NCI-H510A treated with DMSO at 0.1 percent for 48 hours (cell line): ENCODE measurements around the gene ATP9B.

Experiments used
- DNase-seq: peaks from one replicate; lab custom pipeline; 2025; lab: John Stamatoyannopoulos, UW

The ATP9B gene

GRCh38 chr18:79199691-79200374 is 130.6 kb downstream of the ATP9B start:
- no peak for DNase-seq

GRCh38 chr18:79200546-79201268 is 131.5 kb downstream of the ATP9B start:
- DNase-seq, result no peak

GRCh38 chr18:79203017-79203605 is 133.9 kb downstream of the ATP9B start:
- DNase-seq, result no peak

- no peak for DNase-seq
These were observed 136.0 kb downstream of the ATP9B start for GRCh38 chr18:79204889-79205807.

GRCh38 chr18:79206444-79206843 is 137.2 kb downstream of the ATP9B start:
- DNase-seq, result no peak

DNA sequence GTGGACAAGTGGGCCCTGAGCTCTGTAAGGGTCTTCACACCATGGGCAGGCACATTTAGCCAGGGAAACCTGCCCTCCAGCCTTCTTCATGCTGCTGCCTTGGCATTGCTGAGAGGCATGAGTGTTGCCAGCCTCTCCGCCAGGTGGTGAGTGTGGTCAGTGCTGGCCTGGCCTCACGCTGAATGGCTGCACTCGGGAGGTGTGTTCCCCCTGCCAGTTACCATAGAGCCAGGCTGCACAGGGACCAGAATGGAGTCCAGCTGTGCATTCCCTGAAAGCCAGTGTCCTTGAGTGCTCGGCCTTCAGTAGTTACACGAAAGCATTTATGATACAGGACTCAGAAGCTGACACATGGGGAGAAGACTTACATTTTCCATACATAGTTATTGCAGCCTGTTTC is 139.7 kb downstream of the ATP9B start:
- no peak for DNase-seq

DNA sequence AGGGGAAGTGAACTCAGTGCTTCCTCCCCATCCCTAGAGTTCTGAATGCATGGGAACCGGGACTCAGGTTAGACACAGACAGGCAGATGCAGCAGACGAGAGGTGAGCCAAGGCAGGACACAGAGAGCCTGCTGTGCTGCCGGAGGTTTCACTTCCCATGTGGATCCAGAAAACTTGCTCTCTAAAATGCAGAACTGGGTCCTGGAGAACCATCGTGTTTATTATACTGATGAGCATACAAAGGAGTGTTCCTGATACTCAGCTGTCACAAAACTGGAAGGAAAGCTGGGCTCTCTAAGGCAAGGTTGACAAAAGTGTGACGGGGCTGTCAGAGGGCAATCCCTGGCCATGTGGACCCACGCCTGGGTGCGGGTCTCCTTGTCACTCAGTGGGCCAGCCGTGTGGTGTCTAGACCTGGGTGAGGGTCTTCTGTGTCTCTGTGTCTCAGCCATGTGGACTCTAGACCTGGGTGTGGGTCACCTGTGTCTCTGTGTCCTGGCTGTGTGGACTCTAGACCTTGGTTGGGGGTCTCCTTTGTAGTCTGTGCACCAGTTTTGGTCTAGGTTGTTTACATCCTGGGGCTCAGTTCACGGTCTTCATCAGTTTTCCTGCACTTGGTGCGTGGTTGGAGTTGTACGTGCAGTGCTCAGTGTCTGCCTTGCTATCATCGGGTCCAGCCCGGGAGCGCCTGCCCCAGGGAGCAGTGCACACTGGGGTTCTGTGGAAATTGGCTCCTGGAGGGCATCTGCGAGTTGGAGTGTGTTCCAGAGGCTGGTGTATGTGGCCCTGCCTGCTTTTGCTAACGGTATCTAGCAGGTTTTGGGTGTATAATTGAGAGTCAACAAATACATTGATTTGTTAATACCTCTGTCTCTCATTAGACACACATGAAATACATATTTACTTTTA is 141.1 kb downstream of the ATP9B start:
- no peak for DNase-seq

- no peak for DNase-seq
These were observed 142.7 kb downstream of the ATP9B start for GRCh38 chr18:79211844-79212243.

DNA sequence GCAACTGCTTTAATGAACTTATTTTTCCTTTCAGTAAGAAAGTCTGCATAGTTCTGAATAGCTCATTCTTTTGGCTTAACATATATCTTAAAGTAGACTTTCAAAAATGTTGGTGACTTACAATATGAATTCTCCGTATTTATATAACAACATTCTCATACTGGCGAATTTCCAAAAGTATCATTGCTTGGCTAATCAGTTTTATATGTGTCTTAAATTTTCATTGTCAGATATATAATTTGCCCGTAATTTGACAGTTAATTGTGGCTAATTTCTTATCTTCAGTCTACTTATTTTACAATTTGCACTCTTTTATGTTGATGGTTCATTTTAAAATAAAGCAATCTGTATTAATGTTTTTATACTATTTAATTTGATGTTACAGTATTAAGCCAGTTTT is 144.9 kb downstream of the ATP9B start:
- no peak for DNase-seq

GRCh38 chr18:79216176-79216575 is 147.0 kb downstream of the ATP9B start:
- no peak for DNase-seq

GRCh38 chr18:79217979-79218604 is 148.9 kb downstream of the ATP9B start:
- no peak for DNase-seq

- DNase-seq, result no peak
These were observed 149.5 kb downstream of the ATP9B start for GRCh38 chr18:79218605-79219190.

DNA sequence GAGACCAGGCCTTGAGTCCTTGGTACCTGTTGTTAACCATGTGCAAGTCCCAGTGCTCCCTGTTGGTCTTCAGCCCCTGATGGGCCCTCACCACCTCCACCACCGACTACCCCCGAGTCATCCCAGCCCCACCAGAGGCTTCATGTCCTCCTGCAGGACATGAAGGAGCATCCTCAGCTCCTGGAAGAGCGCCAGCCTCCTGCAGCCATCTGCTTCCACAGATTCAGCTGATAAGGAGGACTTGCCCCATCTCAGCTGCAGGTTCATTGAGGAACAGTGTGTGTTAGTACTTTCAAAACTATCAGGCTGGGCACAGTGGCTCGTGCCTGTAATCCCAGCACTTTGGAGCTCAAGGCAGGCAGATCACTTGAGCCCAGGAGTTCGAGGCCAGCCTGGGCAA is 151.9 kb downstream of the ATP9B start:
- DNase-seq, result no peak

GRCh38 chr18:79222790-79223189 is 153.6 kb downstream of the ATP9B start:
- DNase-seq, result no peak

GRCh38 chr18:79223431-79223830 is 154.2 kb downstream of the ATP9B start:
- no peak for DNase-seq

DNA sequence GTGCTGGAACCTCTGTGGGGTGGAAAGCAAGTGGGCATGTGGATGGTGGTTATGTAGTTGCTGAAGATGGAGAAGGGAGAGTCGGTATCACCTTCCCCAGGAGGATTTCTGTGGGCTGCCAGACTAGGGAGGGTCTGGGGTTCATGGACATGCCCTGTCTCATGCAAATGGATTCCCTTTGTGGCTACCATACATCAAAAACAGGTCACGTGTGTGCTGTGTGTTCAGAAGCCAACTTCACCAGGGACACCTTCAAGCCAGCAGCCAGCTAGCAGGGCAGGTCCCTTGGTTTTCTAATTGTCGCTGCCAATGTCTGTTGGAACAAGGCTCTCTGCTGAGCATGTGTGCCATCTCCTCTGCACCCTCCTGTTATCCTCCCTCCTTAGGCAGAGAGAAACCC is 155.2 kb downstream of the ATP9B start:
- DNase-seq, result no peak

- DNase-seq, result no peak
These were observed 158.4 kb downstream of the ATP9B start for GRCh38 chr18:79227621-79228020.

DNA sequence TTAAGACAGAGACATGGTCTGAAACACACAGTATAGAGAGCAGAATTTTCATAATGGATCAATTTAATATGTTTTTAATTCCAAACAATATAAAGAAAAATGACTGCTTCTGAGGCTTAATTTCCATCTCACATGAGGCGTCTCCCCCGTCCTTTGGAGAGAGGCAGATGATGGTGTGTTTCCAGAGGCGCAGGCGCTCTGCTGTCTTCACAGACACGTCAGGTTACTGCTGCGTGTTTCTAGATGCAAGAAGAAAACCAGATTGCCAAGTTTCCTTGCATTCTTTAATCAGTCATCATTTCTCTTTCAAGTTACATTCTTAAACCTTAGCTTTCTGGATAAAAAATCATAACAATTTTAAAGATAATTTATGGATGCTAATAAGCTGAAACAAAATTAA is 160.2 kb downstream of the ATP9B start:
- DNase-seq, result no peak

DNA sequence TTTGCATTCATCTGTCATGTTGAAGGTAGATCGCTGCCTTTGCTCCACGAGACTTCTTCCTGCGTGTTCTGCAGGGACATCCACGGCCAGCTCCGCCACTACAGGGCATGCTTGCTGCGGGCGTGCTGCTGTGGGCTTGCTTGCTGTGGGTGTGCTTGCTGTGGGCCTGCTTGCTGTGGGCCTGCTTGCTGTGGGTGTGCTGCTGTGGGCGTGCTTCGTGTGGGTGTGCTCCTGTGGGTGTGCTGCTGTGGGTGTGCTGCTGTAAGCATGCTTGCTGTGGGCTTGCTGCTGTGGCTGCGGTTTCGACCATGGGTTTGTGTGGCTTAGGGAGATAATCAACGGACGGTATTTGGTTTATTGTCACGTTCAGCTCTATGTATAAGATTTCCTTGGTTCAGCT is 165.2 kb downstream of the ATP9B start:
- no peak for DNase-seq

DNA sequence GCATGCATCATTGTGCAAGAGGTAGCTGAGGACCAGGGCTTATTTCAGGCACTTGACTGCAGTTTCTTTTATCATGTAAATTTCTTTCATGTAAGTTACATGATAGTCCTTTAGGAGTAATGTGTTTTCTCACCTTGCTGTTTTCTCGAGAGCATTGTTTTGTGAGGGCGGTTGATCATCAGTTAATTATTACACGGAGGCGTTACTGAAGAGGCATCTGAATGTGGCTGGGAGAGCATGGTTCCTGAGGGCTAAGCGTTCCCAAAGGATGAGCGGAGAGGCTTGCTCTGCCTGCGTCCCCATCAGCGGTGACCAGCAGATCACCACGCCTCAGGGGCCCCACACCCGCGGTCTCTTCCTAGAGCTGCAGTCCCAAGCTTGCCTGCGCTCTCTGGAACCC is 170.4 kb downstream of the ATP9B start:
- DNase-seq, result no peak
